HEK293 (cell line): ENCODE data around the gene PLK5.

Experiments used
- CTCF ChIA-PET: fragments of 350-600 bp; formaldehyde crosslinking; extraction: SDS; loops from one replicate; lab custom pipeline; 2021; ENCODE audit warnings: antibody characterized with exemption; lab: Yijun Ruan, JAX
- POLR2A ChIA-PET: fragments of 300-600 bp; formaldehyde crosslinking; extraction: SDS; loops from one replicate; lab custom pipeline; 2020; ENCODE audit warnings: antibody characterized with exemption, inconsistent platforms; lab: Yijun Ruan, JAX
- H3K27ac ChIP-seq: fragments of 200-500 bp; sonication (Bioruptor generic); 2 replicates; pipeline ENCODE4 v1.5.1; 2014; ENCODE audit warnings: low read depth, low read length, control low read depth, inconsistent platforms; ENCODE audit errors: extremely low read depth
- H3K36me3 ChIP-seq, 2 experiments: fragments of 200-500 bp in 1 of 2; sonication (Bioruptor generic) in 1 of 2; 1 replicate in 1 of 2; 2 replicates in 1 of 2; pipeline ENCODE4 v1.5.1; 2014 to 2017; ENCODE audit warnings: inconsistent platforms in 2 of 2, low read length in 2 of 2; ENCODE audit not compliant: control insufficient read depth in 2 of 2, insufficient read depth in 1 of 2
- H3K4me1 ChIP-seq: fragments of 200-500 bp; sonication (Bioruptor generic); 2 replicates; pipeline ENCODE4 v1.5.1; 2014; ENCODE audit warnings: mild to moderate bottlenecking, low read length, inconsistent platforms; ENCODE audit not compliant: control insufficient read depth, insufficient read depth
- H3K4me3 ChIP-seq: 2 replicates; pipeline ENCODE4 v1.5.1; 2011; ENCODE audit warnings: low read depth, mild to moderate bottlenecking, control low read depth, low read length, moderate library complexity
- H3K9me3 ChIP-seq: fragments of 200-500 bp; sonication (Bioruptor generic); 2 replicates; pipeline ENCODE4 v1.5.1; 2014; ENCODE audit warnings: low read depth, low read length, inconsistent platforms; ENCODE audit not compliant: control insufficient read depth, insufficient read depth
- GLIS1 ChIP-seq: fragments of 450-650 bp; formaldehyde crosslinking; IDR thresholded peaks from 2 replicates; pipeline ENCODE4 v1.5.1; 2016; ENCODE audit warnings: missing biosample characterization, missing genetic modification characterization
- KLF8 ChIP-seq: fragments of 450-650 bp; formaldehyde crosslinking; IDR thresholded peaks from 2 replicates; pipeline ENCODE4 v1.5.1; 2016; ENCODE audit warnings: missing biosample characterization, missing genetic modification characterization
- OSR2 ChIP-seq: fragments of 450-650 bp; formaldehyde crosslinking; IDR thresholded peaks from 2 replicates; pipeline ENCODE4 v1.5.1; 2016; ENCODE audit warnings: missing biosample characterization, missing genetic modification characterization
- PRDM4 ChIP-seq: fragments of 450-650 bp; formaldehyde crosslinking; IDR thresholded peaks from 2 replicates; pipeline ENCODE4 v1.5.1; 2017; ENCODE audit warnings: missing biosample characterization, missing genetic modification characterization
- ZFP37 ChIP-seq: fragments of 450-650 bp; formaldehyde crosslinking; IDR thresholded peaks from 2 replicates; pipeline ENCODE4 v1.5.1; 2016; ENCODE audit warnings: missing biosample characterization, missing genetic modification characterization
- ZFP41 ChIP-seq: fragments of 450-650 bp; formaldehyde crosslinking; IDR thresholded peaks from 2 replicates; pipeline ENCODE4 v1.5.1; 2016; ENCODE audit warnings: missing biosample characterization, missing genetic modification characterization, borderline replicate concordance
- ZNF132 ChIP-seq: fragments of 450-650 bp; formaldehyde crosslinking; IDR thresholded peaks from 2 replicates; pipeline ENCODE4 v1.5.1; 2017; ENCODE audit warnings: missing biosample characterization, missing genetic modification characterization, borderline replicate concordance
- ZNF335 ChIP-seq: fragments of 450-650 bp; formaldehyde crosslinking; conservative IDR thresholded peaks from 2 replicates; pipeline ENCODE4 v1.5.1; 2016; ENCODE audit warnings: missing biosample characterization, missing genetic modification characterization
- ZNF391 ChIP-seq: fragments of 450-650 bp; formaldehyde crosslinking; IDR thresholded peaks from 2 replicates; pipeline ENCODE4 v1.5.1; 2016; ENCODE audit warnings: low read depth, missing biosample characterization, missing genetic modification characterization, borderline replicate concordance
- ZNF529 ChIP-seq: fragments of 450-650 bp; formaldehyde crosslinking; IDR thresholded peaks from 2 replicates; pipeline ENCODE4 v1.5.1; 2017; ENCODE audit warnings: missing genetic modification characterization, missing biosample characterization; ENCODE audit not compliant: insufficient replicate concordance
- ZNF548 ChIP-seq: fragments of 450-650 bp; formaldehyde crosslinking; IDR thresholded peaks from 2 replicates; pipeline ENCODE4 v1.5.1; 2016; ENCODE audit warnings: missing biosample characterization, missing genetic modification characterization
- ZNF560 ChIP-seq: fragments of 450-650 bp; formaldehyde crosslinking; IDR thresholded peaks from 2 replicates; pipeline ENCODE4 v1.5.1; 2017; ENCODE audit warnings: missing biosample characterization, missing genetic modification characterization, borderline replicate concordance
- ZNF600 ChIP-seq: fragments of 450-650 bp; formaldehyde crosslinking; IDR thresholded peaks from 2 replicates; pipeline ENCODE4 v1.5.1; 2016; ENCODE audit warnings: missing biosample characterization, missing genetic modification characterization
- ZNF621 ChIP-seq: fragments of 450-650 bp; formaldehyde crosslinking; IDR thresholded peaks from 2 replicates; pipeline ENCODE4 v1.5.1; 2017; ENCODE audit warnings: missing biosample characterization, missing genetic modification characterization
- ZNF623 ChIP-seq: fragments of 450-650 bp; formaldehyde crosslinking; IDR thresholded peaks from 2 replicates; pipeline ENCODE4 v1.5.1; 2016; ENCODE audit warnings: missing biosample characterization, missing genetic modification characterization
- ZNF76 ChIP-seq: fragments of 450-650 bp; formaldehyde crosslinking; IDR thresholded peaks from 2 replicates; pipeline ENCODE4; 2016; ENCODE audit warnings: low read depth, missing biosample characterization, missing genetic modification characterization, borderline replicate concordance
- ZNF837 ChIP-seq: fragments of 450-650 bp; formaldehyde crosslinking; IDR thresholded peaks from 2 replicates; pipeline ENCODE4 v1.5.1; 2016; ENCODE audit warnings: missing biosample characterization, missing genetic modification characterization
- ZSCAN30 ChIP-seq: fragments of 450-650 bp; IDR thresholded peaks from 2 replicates; pipeline ENCODE4 v1.5.1; 2018; ENCODE audit warnings: missing biosample characterization, mild to moderate bottlenecking, missing genetic modification characterization, moderate library complexity
- TF ChIP-seq, protein P1 (sequence below): fragments of 450-650 bp; formaldehyde crosslinking; IDR thresholded peaks from 2 replicates; pipeline ENCODE4 v1.5.1; 2016; ENCODE audit warnings: missing biosample characterization, missing genetic modification characterization
- TF ChIP-seq, protein P2 (sequence below): fragments of 450-650 bp; formaldehyde crosslinking; IDR thresholded peaks from 2 replicates; pipeline ENCODE4 v1.5.1; 2017; ENCODE audit warnings: missing biosample characterization, missing genetic modification characterization
- TF ChIP-seq, protein P3 (sequence below): fragments of 450-650 bp; formaldehyde crosslinking; IDR thresholded peaks from 2 replicates; pipeline ENCODE4 v1.5.1; 2017; ENCODE audit warnings: missing biosample characterization, missing genetic modification characterization

The PLK5 gene

DNA sequence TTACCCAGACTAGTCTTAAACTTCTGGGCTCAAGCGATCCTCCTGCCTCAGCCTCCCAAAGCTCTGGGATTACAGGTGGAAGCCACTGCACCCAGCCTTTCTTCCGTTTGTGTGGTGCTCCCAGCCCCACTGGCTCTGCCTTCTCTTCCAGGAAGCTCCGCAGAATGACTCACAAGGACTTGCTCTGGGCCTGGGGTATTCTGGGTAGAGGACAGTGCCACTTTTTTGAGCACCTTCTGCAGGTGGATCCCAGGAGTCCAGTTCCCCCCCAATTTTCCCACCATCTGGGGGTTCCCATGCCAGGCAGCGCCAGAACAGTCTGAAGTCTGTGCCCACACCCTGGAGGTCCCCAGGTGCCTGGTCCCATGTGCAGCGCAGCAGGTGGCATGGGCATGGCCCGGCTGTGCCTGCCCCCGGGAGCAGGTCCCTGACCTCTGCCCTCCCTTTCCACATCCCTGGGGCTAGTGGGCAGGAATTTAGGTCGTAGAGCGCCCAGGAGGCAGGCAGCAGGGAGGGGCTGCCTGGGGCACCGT is 31.3 kb upstream of the PLK5 start:
- Histone ChIP-seq H3K9me3 (no peaks in the 10 kb centered on the region), H3K4me1 (peaks cover 5% of the 10 kb centered on the region), H3K36me3 (no peaks in the 10 kb centered on the region), H3K27ac (no peak overlapping the region), H3K4me3 (no peak overlapping the region)
- CTCF ChIA-PET = no interaction called here
- TF ChIP-seq ZNF837 (tag by site-specific recombination) (no peak), ZNF548 (tag by site-specific recombination) (no peak), ZNF76 (0 out of 2 replicates have a peak, but pooled peaks have one; percentile 16), ZNF335 (tag by site-specific recombination) (0 out of 2 replicates have a peak, but pooled peaks have one; percentile 25), ZSCAN30 (tag by site-specific recombination) (no peak), ZNF132 (tag by site-specific recombination) (no peak), ZNF621 (tag by site-specific recombination) (no peak), PRDM4 (tag by site-specific recombination) (no peak), ZFP41 (tag by site-specific recombination) (no peak), OSR2 (no peak), ZNF600 (tag by site-specific recombination) (no peak), ZNF623 (tag by site-specific recombination) (no peak)
- TF ChIP-seq, protein P1, sequence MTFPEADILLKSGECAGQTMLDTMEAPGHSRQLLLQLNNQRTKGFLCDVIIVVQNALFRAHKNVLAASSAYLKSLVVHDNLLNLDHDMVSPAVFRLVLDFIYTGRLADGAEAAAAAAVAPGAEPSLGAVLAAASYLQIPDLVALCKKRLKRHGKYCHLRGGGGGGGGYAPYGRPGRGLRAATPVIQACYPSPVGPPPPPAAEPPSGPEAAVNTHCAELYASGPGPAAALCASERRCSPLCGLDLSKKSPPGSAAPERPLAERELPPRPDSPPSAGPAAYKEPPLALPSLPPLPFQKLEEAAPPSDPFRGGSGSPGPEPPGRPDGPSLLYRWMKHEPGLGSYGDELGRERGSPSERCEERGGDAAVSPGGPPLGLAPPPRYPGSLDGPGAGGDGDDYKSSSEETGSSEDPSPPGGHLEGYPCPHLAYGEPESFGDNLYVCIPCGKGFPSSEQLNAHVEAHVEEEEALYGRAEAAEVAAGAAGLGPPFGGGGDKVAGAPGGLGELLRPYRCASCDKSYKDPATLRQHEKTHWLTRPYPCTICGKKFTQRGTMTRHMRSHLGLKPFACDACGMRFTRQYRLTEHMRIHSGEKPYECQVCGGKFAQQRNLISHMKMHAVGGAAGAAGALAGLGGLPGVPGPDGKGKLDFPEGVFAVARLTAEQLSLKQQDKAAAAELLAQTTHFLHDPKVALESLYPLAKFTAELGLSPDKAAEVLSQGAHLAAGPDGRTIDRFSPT = peak; percentile 49
- TF ChIP-seq, protein P2, sequence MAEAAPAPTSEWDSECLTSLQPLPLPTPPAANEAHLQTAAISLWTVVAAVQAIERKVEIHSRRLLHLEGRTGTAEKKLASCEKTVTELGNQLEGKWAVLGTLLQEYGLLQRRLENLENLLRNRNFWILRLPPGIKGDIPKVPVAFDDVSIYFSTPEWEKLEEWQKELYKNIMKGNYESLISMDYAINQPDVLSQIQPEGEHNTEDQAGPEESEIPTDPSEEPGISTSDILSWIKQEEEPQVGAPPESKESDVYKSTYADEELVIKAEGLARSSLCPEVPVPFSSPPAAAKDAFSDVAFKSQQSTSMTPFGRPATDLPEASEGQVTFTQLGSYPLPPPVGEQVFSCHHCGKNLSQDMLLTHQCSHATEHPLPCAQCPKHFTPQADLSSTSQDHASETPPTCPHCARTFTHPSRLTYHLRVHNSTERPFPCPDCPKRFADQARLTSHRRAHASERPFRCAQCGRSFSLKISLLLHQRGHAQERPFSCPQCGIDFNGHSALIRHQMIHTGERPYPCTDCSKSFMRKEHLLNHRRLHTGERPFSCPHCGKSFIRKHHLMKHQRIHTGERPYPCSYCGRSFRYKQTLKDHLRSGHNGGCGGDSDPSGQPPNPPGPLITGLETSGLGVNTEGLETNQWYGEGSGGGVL (tag by site-specific recombination) = no peak
- TF ChIP-seq, protein P3, sequence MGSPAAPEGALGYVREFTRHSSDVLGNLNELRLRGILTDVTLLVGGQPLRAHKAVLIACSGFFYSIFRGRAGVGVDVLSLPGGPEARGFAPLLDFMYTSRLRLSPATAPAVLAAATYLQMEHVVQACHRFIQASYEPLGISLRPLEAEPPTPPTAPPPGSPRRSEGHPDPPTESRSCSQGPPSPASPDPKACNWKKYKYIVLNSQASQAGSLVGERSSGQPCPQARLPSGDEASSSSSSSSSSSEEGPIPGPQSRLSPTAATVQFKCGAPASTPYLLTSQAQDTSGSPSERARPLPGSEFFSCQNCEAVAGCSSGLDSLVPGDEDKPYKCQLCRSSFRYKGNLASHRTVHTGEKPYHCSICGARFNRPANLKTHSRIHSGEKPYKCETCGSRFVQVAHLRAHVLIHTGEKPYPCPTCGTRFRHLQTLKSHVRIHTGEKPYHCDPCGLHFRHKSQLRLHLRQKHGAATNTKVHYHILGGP (tag by site-specific recombination) = no peak
- POLR2A ChIA-PET = no interaction called here

DNA sequence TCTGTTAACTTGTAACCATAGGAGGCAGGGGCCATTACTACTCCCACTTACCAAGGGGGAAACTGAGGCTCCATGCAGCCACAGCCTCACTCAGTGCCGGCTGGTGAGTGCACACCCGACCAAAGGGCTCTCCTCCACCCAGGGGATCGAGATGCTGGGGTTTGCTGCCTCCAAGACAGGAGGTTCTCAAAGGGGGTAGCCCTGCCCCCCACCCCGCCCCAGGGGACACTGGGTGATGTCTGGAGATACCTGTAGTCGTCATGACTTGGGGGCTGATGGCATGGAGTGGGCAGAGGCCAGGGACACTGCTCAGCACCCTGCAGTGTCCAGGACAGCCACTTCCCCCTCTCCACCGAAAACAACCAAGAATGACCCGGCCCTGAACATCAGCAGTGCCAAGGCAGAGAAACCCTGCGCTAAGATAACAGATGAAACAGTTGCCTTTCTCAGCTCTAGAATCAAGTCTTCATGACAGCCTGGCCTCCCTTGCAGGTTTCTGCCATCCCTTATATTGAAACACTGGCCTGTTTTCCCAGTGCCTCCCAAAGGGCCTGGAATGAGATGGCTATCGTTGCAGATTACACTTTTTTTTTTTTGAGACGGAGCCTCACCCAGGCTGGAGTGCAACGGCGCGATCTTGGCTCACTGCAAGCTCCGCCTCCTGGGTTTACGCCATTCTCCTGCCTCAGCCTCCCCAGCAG is 29.6 kb upstream of the PLK5 start:
- CTCF ChIA-PET = interaction anchor here (0.8 kb wide), 1 partner anchor 10 kb away, joined by 3 read pairs; no protein-coding TSS in a partner anchor
- POLR2A ChIA-PET = no interaction called here
- Histone ChIP-seq H3K4me3 (no peak overlapping the region), H3K27ac (no peak overlapping the region), H3K9me3 (no peaks in the 10 kb centered on the region), H3K4me1 (peaks cover 5% of the 10 kb centered on the region), H3K36me3 (no peaks in the 10 kb centered on the region)
- TF ChIP-seq ZNF529 (tag by site-specific recombination) (no peak), ZFP37 (tag by site-specific recombination) (no peak), GLIS1 (tag by site-specific recombination) (peak; percentile 51; the same call in 1 of the 2 replicates), ZNF391 (tag by site-specific recombination) (no peak), ZNF560 (tag by site-specific recombination) (no peak), KLF8 (tag by site-specific recombination) (no peak)
